ENCODE results near the gene SLC16A3.

- TF ChIP-seq CTCF (IDR thresholded peaks at IDR 0.05) (no peak), POLR2A (IDR thresholded peaks at IDR 0.05) (no peak)
These were observed 10.3 kb upstream of the SLC16A3 start for GRCh38 chr17:82218349-82219075.
